ENCODE results near the gene PSMB11. TPM values are rescaled to one million over a fixed set of nuclear protein-coding genes. Genes with fewer than 3 reads are reported as not detected.

PSMB11 gene
- total RNA-seq, 2 donors from 2014 or later = not detected

- Histone ChIP-seq H3K36me3 (peaks cover 17% of the 10 kb centered on the region), H3K4me3 (peak overlapping the region; percentile 99), H3K27me3 (replicated peaks; ENCODE audit: insufficient read depth) (no peaks in the 10 kb centered on the region), H3K4me1 (ENCODE audit: control insufficient read depth in 1 of 2, low read depth in 2 of 2) (peaks cover 9 to 16% of the 10 kb centered on the region in 2 donors), H3K27ac (no peak overlapping the region), H3K9me3 (no peaks in the 10 kb centered on the region)
- DNase-seq (ENCODE audit: low spot score) = no peak
- TF ChIP-seq, protein P1, sequence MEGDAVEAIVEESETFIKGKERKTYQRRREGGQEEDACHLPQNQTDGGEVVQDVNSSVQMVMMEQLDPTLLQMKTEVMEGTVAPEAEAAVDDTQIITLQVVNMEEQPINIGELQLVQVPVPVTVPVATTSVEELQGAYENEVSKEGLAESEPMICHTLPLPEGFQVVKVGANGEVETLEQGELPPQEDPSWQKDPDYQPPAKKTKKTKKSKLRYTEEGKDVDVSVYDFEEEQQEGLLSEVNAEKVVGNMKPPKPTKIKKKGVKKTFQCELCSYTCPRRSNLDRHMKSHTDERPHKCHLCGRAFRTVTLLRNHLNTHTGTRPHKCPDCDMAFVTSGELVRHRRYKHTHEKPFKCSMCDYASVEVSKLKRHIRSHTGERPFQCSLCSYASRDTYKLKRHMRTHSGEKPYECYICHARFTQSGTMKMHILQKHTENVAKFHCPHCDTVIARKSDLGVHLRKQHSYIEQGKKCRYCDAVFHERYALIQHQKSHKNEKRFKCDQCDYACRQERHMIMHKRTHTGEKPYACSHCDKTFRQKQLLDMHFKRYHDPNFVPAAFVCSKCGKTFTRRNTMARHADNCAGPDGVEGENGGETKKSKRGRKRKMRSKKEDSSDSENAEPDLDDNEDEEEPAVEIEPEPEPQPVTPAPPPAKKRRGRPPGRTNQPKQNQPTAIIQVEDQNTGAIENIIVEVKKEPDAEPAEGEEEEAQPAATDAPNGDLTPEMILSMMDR (IDR thresholded peaks at IDR 0.05) = no peak
- no peak for ATAC-seq (ENCODE audit: insufficient number of reproducible peaks, low FRiP score, low read depth)
Observed at GRCh38 chr14:23033251-23033727, 8.7 kb upstream of the PSMB11 start.

- Histone ChIP-seq H3K27ac (peak overlapping the region; percentile 95), H3K4me1 (ENCODE audit: control insufficient read depth in 1 of 2, low read depth in 2 of 2) (peaks cover 9 to 16% of the 10 kb centered on the region in 2 donors), H3K36me3 (peaks cover 17% of the 10 kb centered on the region), H3K9me3 (no peaks in the 10 kb centered on the region), H3K27me3 (replicated peaks; ENCODE audit: insufficient read depth) (no peaks in the 10 kb centered on the region), H3K4me3 (peak overlapping the region; percentile 99)
- DNase-seq (ENCODE audit: low spot score) = no peak
- TF ChIP-seq, protein P1 (IDR thresholded peaks at IDR 0.05) = no peak
- no peak for ATAC-seq (ENCODE audit: insufficient number of reproducible peaks, low FRiP score, low read depth)
Observed at GRCh38 chr14:23033801-23034497, 8.1 kb upstream of the PSMB11 start.

- ATAC-seq (ENCODE audit: insufficient number of reproducible peaks, low FRiP score, low read depth) = peak; percentile 96
- H3K27me3 ChIP-seq (replicated peaks; ENCODE audit: insufficient read depth) = no peaks in the 10 kb centered on the region
Observed at GRCh38 chr14:23034498-23035302, 7.3 kb upstream of the PSMB11 start, which contains the start of gene PSMB5. PSMB5 (minus strand) TSS chr14:23034900; CDS start chr14:23034881, 19 bp downstream.

GRCh38 chr14:23035303-23036144 lies 6.5 kb upstream of the PSMB11 start:
- Histone ChIP-seq H3K36me3 (peaks cover 14% of the 10 kb centered on the region), H3K4me3 (peak overlapping the region; percentile 99), H3K27ac (peak overlapping the region; percentile 95), H3K9me3 (no peaks in the 10 kb centered on the region), H3K27me3 (replicated peaks; ENCODE audit: insufficient read depth) (no peaks in the 10 kb centered on the region), H3K4me1 (ENCODE audit: control insufficient read depth in 1 of 2, low read depth in 2 of 2) (peaks cover 9 to 16% of the 10 kb centered on the region in 2 donors)
- ATAC-seq (ENCODE audit: insufficient number of reproducible peaks, low FRiP score, low read depth) (no peak), DNase-seq (ENCODE audit: low spot score) (no peak)
- TF ChIP-seq, protein P1 (IDR thresholded peaks at IDR 0.05) = no peak

More at GRCh38 chr14:23034498-23035302, 7.3 kb upstream of the PSMB11 start, which contains the start of gene PSMB5:
- H3K27ac ChIP-seq = peak within 1 kb of the TSS; percentile 95
- DNase-seq (ENCODE audit: low spot score) = peak; percentile 73
- H3K4me3 ChIP-seq = peak within 1 kb of the TSS; percentile 99
- TF ChIP-seq, protein P1 (IDR thresholded peaks at IDR 0.05) = no peak
- peaks cover 17% of the 10 kb centered on the region for H3K36me3 ChIP-seq
- H3K4me1 ChIP-seq (ENCODE audit: control insufficient read depth in 1 of 2, low read depth in 2 of 2) = peaks cover 9 to 16% of the 10 kb centered on the region in 2 donors
- H3K9me3 ChIP-seq = no peaks in the 10 kb centered on the region
